Heart right ventricle (tissue), 16 donors: Measurements from ENCODE around the gene KPNB1. TPM values are rescaled to one million over a fixed set of nuclear protein-coding genes. Genes with fewer than 3 reads are reported as not detected.

ENCODE experiments used
- ATAC-seq, 8 donors: fragments of 200-7000 bp; cut with Tn5 transposase; one replicate each; pipeline ENCODE4 v1.9.1; 2020; ENCODE audit warnings: mild to moderate bottlenecking in 8 of 8, moderate library complexity in 8 of 8, moderate number of reproducible peaks in 1 of 8
- DNase-seq, 2 donors: peaks; one replicate each; pipeline ENCODE4 v3.0.0-alpha.2; 2020
- H3K27ac ChIP-seq, 10 donors: fragments of 200-600 bp; sonication (generic) in 2 of 10; one replicate each; pipeline versions ENCODE4 v1.5.0 to v1.8.0; 2020 to 2022; ENCODE audit warnings: mild to moderate bottlenecking in 3 of 10
- H3K27me3 ChIP-seq, 7 donors: fragments of 200-600 bp; one replicate each; pipeline ENCODE4 v1.8.0; 2021 to 2022; ENCODE audit warnings: mild to moderate bottlenecking in 2 of 7
- H3K36me3 ChIP-seq, 9 donors: fragments of 200-600 bp; sonication (generic) in 1 of 9; one replicate each; pipeline versions ENCODE4 v1.5.0 to v1.8.0; 2020 to 2022; ENCODE audit warnings: mild to moderate bottlenecking in 2 of 9
- H3K4me1 ChIP-seq, 9 donors: fragments of 200-600 bp; sonication (generic) in 1 of 9; one replicate each; pipeline versions ENCODE4 v1.5.0 to v1.8.0; 2020 to 2022; ENCODE audit warnings: mild to moderate bottlenecking in 4 of 9
- H3K4me3 ChIP-seq, 10 donors: fragments of 200-600 bp; sonication (generic) in 2 of 10; one replicate each; pipeline versions ENCODE4 v1.5.0 to v1.8.0; 2020 to 2022; ENCODE audit warnings: mild to moderate bottlenecking in 7 of 10, moderate library complexity in 2 of 10
- H3K9me3 ChIP-seq, 11 donors: fragments of 200-600 bp in 10 of 11; sonication (generic) in 2 of 11; one replicate each; pipeline versions ENCODE4 v1.5.0 to v1.8.0; 2013 to 2022; ENCODE audit warnings: mild to moderate bottlenecking in 2 of 11, control low read depth in 1 of 11, moderate library complexity in 1 of 11
- CTCF ChIP-seq, 9 donors: fragments of 200-600 bp; sonication (generic) in 2 of 9; IDR thresholded peaks; one replicate each; pipeline versions ENCODE4 v1.5.0 to v1.8.0; 2021 to 2022; ENCODE audit warnings: antibody characterized with exemption in 9 of 9, mild to moderate bottlenecking in 5 of 9, moderate library complexity in 1 of 9
- WGBS, 2 donors: extraction: QIAGEN DNeasy Blood & Tissue Kit; methylation state at CpG; one replicate each; pipeline ENCODE4 v1.1.7; 2013; ENCODE audit warnings: inconsistent platforms in 1 of 2; 5-methylcytosine and 5-hydroxymethylcytosine counted together
- intact Hi-C, 10 donors: fragments of 100-400 bp; cut with DNase I; formaldehyde crosslinking; loops; one replicate each; pipeline versions ENCODE4 v1.11.1 to v1.14.2; 2022
- polyA plus RNA-seq, 2 donors: library from polyadenylated mRNA; stranded (reverse); fragments of 200-250 nt; gene quantifications; one replicate each; pipeline ENCODE4 v1.2.3, GENCODE V29; 2013
- total RNA-seq, 10 donors: library from RNA; stranded (reverse); fragmentation: NEBNext Ultra II Directional in 3 of 10; extraction: Animal tissue kit (Norgen Biotek cat#: 25700) in 3 of 10; gene quantifications; one replicate each; pipeline versions ENCODE4 v1.2.1 to v1.2.4, GENCODE V29; 2021 to 2023
- donor health status: Arrhythmogenic right ventricular cardiomyopathy.
- donor health status: ischemic (EF 13 %, LVEDD 7.1; RV severe dilation, severe dysfunction).
- donor health status: healthy with polysubstance abuse.
- donor health status: DM: no; HTN: yes; CAD: no.
- donor health status: DM: no; HTN: no; CAD: no.
- donor health status: ischemic (EF 25% LVEDD 6.9; RV normal size, moderate dysfunction).
- donor health status: ischemic (EF 25% LVEDD 5.7; RV mildly dilated, moderate dysfunction).
- donor health status: healthy.
- donor health status: DM: yes; HTN: yes; CAD: no.
- donor health status: Ischemic cardiomyopathy.
- donor health status: ischemic (EF 35%, LVEDD 5.7; RV mildly dilated, moderate dysfunction).
- donor health status: nonischemic (EF 11% LVEDD 7.7; RV severe dilation, severe dysfunction).
- donor health status: DM: yes; HTN: yes; CAD: no.
- donor health status: PGD.
- donor health status: ischemic (EF 29% LVEDD 5.4; RV normal size, mild dysfunction).
- donor health status: nonischemic (EF 23%, LVEDD 6.1; RV moderate dilation, normal function).

The KPNB1 gene
- total and polyA plus RNA-seq, 12 donors, result 30.6 to 236 (median 182) TPM

- DNase-seq (no peak), ATAC-seq (no peak)
- no peak for TF ChIP-seq CTCF (IDR thresholded peaks at IDR 0.05)
- Histone ChIP-seq H3K9me3 (no peaks in the 10 kb centered on the region), H3K36me3 (peaks cover 0 to 100% (median 83%) of the 10 kb centered on the region in 9 donors), H3K4me3 (peak overlapping the region in 1 of 10 donors; percentile 39), H3K27ac (peak overlapping the region in 2 of 10 donors; percentile 27 to 77), H3K4me1 (peaks cover 2 to 33% (median 11%) of the 10 kb centered on the region in 9 donors), H3K27me3 (no peaks in the 10 kb centered on the region)
- WGBS, 2 donors, result 61 to 77% methylated on average over 6 of the region's 6 CpGs
- intact Hi-C loops, result loop anchor here in 4 of 10 donors (5.0 to 10.0 kb wide), 3 partner anchors 135 to 145 kb away; no protein-coding TSS in a partner anchor
Measured at GRCh38 chr17:47660064-47660492, 10.4 kb downstream of the KPNB1 start.

DNA sequence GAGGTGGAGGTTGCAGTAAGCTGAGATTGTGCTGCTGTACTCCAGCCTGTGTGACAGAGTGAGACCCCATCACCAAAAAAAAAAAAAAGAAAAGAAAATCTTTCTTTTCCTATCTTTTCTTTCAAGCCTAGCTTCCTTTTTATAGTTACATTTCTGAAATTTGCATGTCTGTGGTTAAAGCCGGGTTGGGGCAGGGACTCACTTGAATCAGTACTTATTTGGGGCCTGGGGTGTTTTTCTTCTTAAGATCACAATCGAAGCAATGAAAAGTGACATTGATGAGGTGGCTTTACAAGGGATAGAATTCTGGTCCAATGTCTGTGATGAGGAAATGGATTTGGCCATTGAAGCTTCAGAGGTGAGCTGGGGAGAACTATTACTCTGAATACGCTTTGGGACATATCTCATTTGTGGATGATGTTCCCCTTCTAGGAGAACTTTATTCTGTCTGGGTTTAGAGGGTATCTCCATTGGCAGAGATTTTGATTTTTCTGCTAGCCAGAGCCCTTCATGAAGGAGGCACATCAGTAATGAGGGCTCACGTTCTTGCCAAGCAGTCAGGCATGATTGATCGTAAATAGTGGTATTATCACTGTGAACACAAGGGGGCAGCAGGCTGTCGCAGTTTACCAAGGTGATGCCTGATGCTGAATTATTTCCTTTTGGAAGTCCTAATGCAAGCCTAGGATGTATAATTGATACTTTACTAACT, 14.3 kb downstream of the KPNB1 start:
- intact Hi-C loops, result loop anchor here in 4 of 10 donors (5.0 to 10.0 kb wide), 3 partner anchors 131 to 141 kb away; no protein-coding TSS in a partner anchor
- Histone ChIP-seq H3K9me3 (no peaks in the 10 kb centered on the region), H3K36me3 (peaks cover 0 to 99% (median 83%) of the 10 kb centered on the region in 9 donors), H3K27ac (peak overlapping the region in 1 of 10 donors; percentile 41), H3K27me3 (no peaks in the 10 kb centered on the region), H3K4me1 (peaks cover 0 to 19% (median 0%) of the 10 kb centered on the region in 9 donors), H3K4me3 (no peak overlapping the region)
- peak in 1 of 2 donors; percentile 47 for DNase-seq
- ATAC-seq, result peak; percentile 39 to 86 (median 74)
- TF ChIP-seq CTCF (IDR thresholded peaks at IDR 0.05), result peak; percentile 56 to 85 (median 79)
- WGBS, 2 donors, result 45 to 50% methylated on average over 6 of the region's 6 CpGs

GRCh38 chr17:47664624-47664941, 14.9 kb downstream of the KPNB1 start:
- Histone ChIP-seq H3K27ac (peak overlapping the region in 1 of 10 donors; percentile 41), H3K4me1 (peaks cover 0 to 15% (median 0%) of the 10 kb centered on the region in 9 donors), H3K9me3 (no peaks in the 10 kb centered on the region), H3K27me3 (no peaks in the 10 kb centered on the region), H3K4me3 (no peak overlapping the region), H3K36me3 (peaks cover 0 to 99% (median 83%) of the 10 kb centered on the region in 9 donors)
- intact Hi-C loops, result loop anchor here in 4 of 10 donors (5.0 to 10.0 kb wide), 3 partner anchors 130 to 140 kb away; no protein-coding TSS in a partner anchor
- DNase-seq (no peak), ATAC-seq (no peak)
- TF ChIP-seq CTCF (IDR thresholded peaks at IDR 0.05), result peak in 3 of 9 donors; percentile 1 to 21 (median 5)

DNA sequence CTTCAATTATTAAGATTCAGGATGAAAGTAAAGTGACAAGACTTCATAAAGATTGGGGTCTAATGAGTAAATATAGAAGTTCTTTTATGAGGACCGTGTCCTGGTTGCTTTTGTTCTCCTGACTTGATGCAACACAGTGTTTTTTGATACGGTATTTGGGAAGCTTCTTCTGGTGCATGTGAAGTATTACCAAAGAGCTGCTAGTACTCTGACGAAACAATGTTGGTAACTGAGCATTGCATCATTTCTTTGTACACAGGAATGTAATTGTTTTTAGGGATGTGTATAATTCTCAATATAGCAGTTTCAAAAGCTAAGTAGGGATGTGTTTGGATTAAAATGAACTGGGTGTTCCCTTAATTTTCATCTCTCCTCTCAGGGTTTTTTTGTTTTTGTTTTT, 15.9 kb downstream of the KPNB1 start:
- no peak for TF ChIP-seq CTCF (IDR thresholded peaks at IDR 0.05)
- intact Hi-C loops, result loop anchor here in 4 of 10 donors (5.0 to 10.0 kb wide), 3 partner anchors 127 to 139 kb away; no protein-coding TSS in a partner anchor
- Histone ChIP-seq H3K36me3 (peaks cover 0 to 99% (median 86%) of the 10 kb centered on the region in 9 donors), H3K9me3 (no peaks in the 10 kb centered on the region), H3K27me3 (no peaks in the 10 kb centered on the region), H3K27ac (peak overlapping the region in 1 of 10 donors; percentile 72), H3K4me1 (peaks cover 0 to 15% (median 0%) of the 10 kb centered on the region in 9 donors), H3K4me3 (no peak overlapping the region)
- DNase-seq (no peak), ATAC-seq (no peak)
- WGBS, 2 donors, result 82 to 86% methylated on average over 3 of the region's 3 CpGs
